Measurements from ENCODE around the gene FGF3. TPM values are rescaled to one million over a fixed set of nuclear protein-coding genes. Genes with fewer than 3 reads are reported as not detected.
A peak's percentile ranks its signal among the peaks of the same experiment; 100 is the strongest.
"Not testable (repeated sequence)": the region's sequence is repeated elsewhere in the genome, so short reads cannot be mapped to it uniquely, and the experiment has no call there.

The FGF3 gene
- total and polyA plus RNA-seq, 9 of the 15 experiments (the other 6 are each of a cell fraction or from before 2014, with no cell fraction given), result not detected

GRCh38 chr11:69764918-69765317 is 54.3 kb downstream of the FGF3 start:
- H3K79me2 ChIP-seq (ENCODE audit: control insufficient read depth, insufficient read depth, low read length); H3K4me1 ChIP-seq (replicated peaks in 1 of 2; ENCODE audit: control insufficient read depth in 2 of 2, insufficient read depth in 2 of 2, low read length in 2 of 2); DNase-seq (ENCODE audit: extremely low read depth in 1 of 4, low spot score in 3 of 4); H4K20me1 ChIP-seq (replicated peaks; ENCODE audit: control insufficient read depth, insufficient read depth, low read length); in situ Hi-C loops (cut with MboI); H3K9me3 ChIP-seq (replicated peaks; ENCODE audit: control insufficient read depth, insufficient read depth, low read depth, low read length); H3K4me3 ChIP-seq; H3K9me1 ChIP-seq (ENCODE audit: control insufficient read depth, insufficient read depth, low read length); ATAC-seq; H2AFZ ChIP-seq (ENCODE audit: low read depth, low read length); intact Hi-C loops (cut with micrococcal nuclease); H3K4me2 ChIP-seq (ENCODE audit: insufficient read depth, low read length); H3K36me3 ChIP-seq (ENCODE audit: control insufficient read depth, insufficient read depth, low read length); BruUV-seq (replicated peaks); FAIRE-seq; H3K9ac ChIP-seq (ENCODE audit: insufficient read depth in 1 of 2, low read depth in 2 of 2, low read length in 2 of 2); CTCF ChIA-PET (ENCODE audit: low intra/inter-chr PET ratio); H3K27ac ChIP-seq (ENCODE audit: extremely low read depth, low read depth, low read length): not testable (repeated sequence)
- WGBS (ENCODE audit: insufficient coverage, low coverage, missing lambda C conversion rate), result 31% methylated on average over 7 of the region's 7 CpGs
- POLR2A ChIA-PET, result interaction anchor here (0.6 kb wide), 1 partner anchor 81 kb away, joined by 4 read pairs; no protein-coding TSS in a partner anchor
- H3K27me3 ChIP-seq (ENCODE audit: control insufficient read depth in 2 of 2, insufficient read depth in 2 of 2, low read length in 2 of 2), result peaks cover 16 to 61% of the 10 kb centered on the region in 2 experiments; a peak in 4 of 5 replicates
- peak; percentile 50; the same call in 1 of the 2 replicates for TF ChIP-seq ZNF121 (CRISPR knock-in tag; conservative IDR thresholded peaks at IDR 0.05)

GRCh38 chr11:69760319-69760718 is 58.9 kb downstream of the FGF3 start:
- no TSS peak for BruUV-seq (replicated peaks)

More at GRCh38 chr11:69760319-69760718, 58.9 kb downstream of the FGF3 start:
- Histone ChIP-seq H2AFZ (ENCODE audit: low read depth, low read length) (no peak overlapping the region), H3K27me3 (ENCODE audit: control insufficient read depth in 2 of 2, insufficient read depth in 2 of 2, low read length in 2 of 2) (peaks cover 0 to 62% of the 10 kb centered on the region in 2 experiments; a peak in 4 of 5 replicates), H3K4me1 (replicated peaks in 1 of 2; ENCODE audit: control insufficient read depth in 2 of 2, insufficient read depth in 2 of 2, low read length in 2 of 2) (no peaks in the 10 kb centered on the region), H3K79me2 (ENCODE audit: control insufficient read depth, insufficient read depth, low read length) (no peaks in the 10 kb centered on the region), H3K9me1 (ENCODE audit: control insufficient read depth, insufficient read depth, low read length) (no peaks in the 10 kb centered on the region), H3K4me2 (ENCODE audit: insufficient read depth, low read length) (no peak overlapping the region), H3K9ac (ENCODE audit: insufficient read depth in 1 of 2, low read depth in 2 of 2, low read length in 2 of 2) (no peak overlapping the region), H3K9me3 (replicated peaks; ENCODE audit: control insufficient read depth, insufficient read depth, low read depth, low read length) (no peaks in the 10 kb centered on the region; the same call in 1 of the 2 replicates), H3K27ac (ENCODE audit: extremely low read depth, low read depth, low read length) (no peak overlapping the region), H3K36me3 (ENCODE audit: control insufficient read depth, insufficient read depth, low read length) (no peaks in the 10 kb centered on the region), H4K20me1 (replicated peaks; ENCODE audit: control insufficient read depth, insufficient read depth, low read length) (no peaks in the 10 kb centered on the region), H3K4me3 (no peak overlapping the region)
- no peak for FAIRE-seq
- DNase-seq (ENCODE audit: extremely low read depth in 1 of 4, low spot score in 3 of 4), result no peak
- intact Hi-C loops (cut with micrococcal nuclease), result no loop called here
- WGBS (ENCODE audit: insufficient coverage, low coverage, missing lambda C conversion rate), result 0% methylated on average over 3 of the region's 4 CpGs
- no peak for ATAC-seq
- ChIA-PET CTCF (ENCODE audit: low intra/inter-chr PET ratio) (no interaction called here), POLR2A (interaction anchor here (1.2 kb wide), 1 partner anchor 10 kb away, joined by 3 read pairs; no protein-coding TSS in a partner anchor)
- in situ Hi-C loops (cut with MboI), result no loop called here
- TF ChIP-seq MCM3 (IDR thresholded peaks at IDR 0.05), result no peak
- no peak for TF ChIP-seq TOE1 (IDR thresholded peaks at IDR 0.05; ENCODE audit: borderline replicate concordance)
- TF ChIP-seq TOE1 (CRISPR knock-in tag; IDR thresholded peaks at IDR 0.05; ENCODE audit: borderline replicate concordance, low read depth), result no peak
- TF ChIP-seq HDGF (IDR thresholded peaks at IDR 0.05), result no peak

Other genes with a start within 250 kb of the FGF3 start
- 7.7 and 11.4 TPM in 2 replicates for gene CCND1, start 178.3 kb downstream of the FGF3 start, total RNA-seq (2014; rRNA removed)
- 3.1 TPM in 2 replicates for gene CCND1, start 178.3 kb downstream of the FGF3 start, total RNA-seq (2014; rRNA removed; fragmentation: Illumina TruSeq; extraction: Trizol)
- 2.2 and 3.8 TPM in 2 replicates for gene CCND1, start 178.3 kb downstream of the FGF3 start, total RNA-seq (2015; rRNA removed; fragmentation: Illumina TruSeq; extraction: Trizol)
- 18.9 and 23.3 TPM in 2 replicates for gene CCND1, start 178.3 kb downstream of the FGF3 start, total RNA-seq (2021)
- 16.7 and 19.7 TPM in 2 replicates for gene CCND1, start 178.3 kb downstream of the FGF3 start, polyA plus RNA-seq (2011; rRNA removed)
- 3.0 and 6.5 TPM in 2 replicates for gene CCND1, start 178.3 kb downstream of the FGF3 start, polyA plus RNA-seq (2014; fragmentation: Illumina TruSeq; extraction: Trizol)
- gene CCND1, start 178.3 kb downstream of the FGF3 start, polyA plus RNA-seq (2014; fragmentation: Nextera tagmentation; extraction: Ambion mirVana), result under 1 TPM; 0.04 to 0.13 TPM
- 6.4 and 7.5 TPM in 2 replicates for gene CCND1, start 178.3 kb downstream of the FGF3 start, polyA plus RNA-seq (2014; rRNA removed)
- 26.0 and 27.9 TPM in 2 replicates for gene LTO1, start 144.1 kb downstream of the FGF3 start, total RNA-seq (2014; rRNA removed)
- gene LTO1, start 144.1 kb downstream of the FGF3 start, total RNA-seq (2014; rRNA removed; fragmentation: Illumina TruSeq; extraction: Trizol), result 14.3 and 16.3 TPM in 2 replicates
- 18.6 and 19.1 TPM in 2 replicates for gene LTO1, start 144.1 kb downstream of the FGF3 start, total RNA-seq (2015; rRNA removed; fragmentation: Illumina TruSeq; extraction: Trizol)
- gene LTO1, start 144.1 kb downstream of the FGF3 start, total RNA-seq (2021), result 18.7 and 21.4 TPM in 2 replicates
- gene LTO1, start 144.1 kb downstream of the FGF3 start, polyA plus RNA-seq (2011; rRNA removed), result 15.9 and 19.9 TPM in 2 replicates
- 18.9 and 20.3 TPM in 2 replicates for gene LTO1, start 144.1 kb downstream of the FGF3 start, polyA plus RNA-seq (2014; fragmentation: Illumina TruSeq; extraction: Trizol)
- gene LTO1, start 144.1 kb downstream of the FGF3 start, polyA plus RNA-seq (2014; fragmentation: Nextera tagmentation; extraction: Ambion mirVana), result 1 to 10 TPM; 2.6 to 3.7 TPM
- 36.8 and 43.4 TPM in 2 replicates for gene LTO1, start 144.1 kb downstream of the FGF3 start, polyA plus RNA-seq (2014; rRNA removed)
- gene FGF19, start 115.4 kb downstream of the FGF3 start, total RNA-seq (2014; rRNA removed), result not detected in 2 replicates
- gene FGF19, start 115.4 kb downstream of the FGF3 start, total RNA-seq (2014; rRNA removed; fragmentation: Illumina TruSeq; extraction: Trizol), result not detected in 2 replicates
- not detected in 2 replicates for gene FGF19, start 115.4 kb downstream of the FGF3 start, total RNA-seq (2015; rRNA removed; fragmentation: Illumina TruSeq; extraction: Trizol)
- gene FGF19, start 115.4 kb downstream of the FGF3 start, total RNA-seq (2021), result 0.07 and 0.11 TPM in 2 replicates
- not detected in 2 replicates for gene FGF19, start 115.4 kb downstream of the FGF3 start, polyA plus RNA-seq (2011; rRNA removed)
- gene FGF19, start 115.4 kb downstream of the FGF3 start, polyA plus RNA-seq (2014; fragmentation: Illumina TruSeq; extraction: Trizol), result not detected in 2 replicates
- gene FGF19, start 115.4 kb downstream of the FGF3 start, polyA plus RNA-seq (2014; fragmentation: Nextera tagmentation; extraction: Ambion mirVana), result not detected
- not detected in 2 replicates for gene FGF19, start 115.4 kb downstream of the FGF3 start, polyA plus RNA-seq (2014; rRNA removed)
- gene FGF4, start 44.1 kb downstream of the FGF3 start, total RNA-seq (2014; rRNA removed), result not detected in 2 replicates
- not detected in 2 replicates for gene FGF4, start 44.1 kb downstream of the FGF3 start, total RNA-seq (2014; rRNA removed; fragmentation: Illumina TruSeq; extraction: Trizol)
- not detected in 2 replicates for gene FGF4, start 44.1 kb downstream of the FGF3 start, total RNA-seq (2015; rRNA removed; fragmentation: Illumina TruSeq; extraction: Trizol)
- gene FGF4, start 44.1 kb downstream of the FGF3 start, total RNA-seq (2021), result not detected in 2 replicates
- gene FGF4, start 44.1 kb downstream of the FGF3 start, polyA plus RNA-seq (2011; rRNA removed), result not detected in 2 replicates
- not detected in 2 replicates for gene FGF4, start 44.1 kb downstream of the FGF3 start, polyA plus RNA-seq (2014; fragmentation: Illumina TruSeq; extraction: Trizol)
- gene FGF4, start 44.1 kb downstream of the FGF3 start, polyA plus RNA-seq (2014; fragmentation: Nextera tagmentation; extraction: Ambion mirVana), result not detected
- not detected in 2 replicates for gene FGF4, start 44.1 kb downstream of the FGF3 start, polyA plus RNA-seq (2014; rRNA removed)

Measured in K562 (cell line).